ENCODE data around the gene GPR61.
A peak's percentile ranks its signal among the peaks of the same experiment; 100 is the strongest.

The GPR61 gene

DNA sequence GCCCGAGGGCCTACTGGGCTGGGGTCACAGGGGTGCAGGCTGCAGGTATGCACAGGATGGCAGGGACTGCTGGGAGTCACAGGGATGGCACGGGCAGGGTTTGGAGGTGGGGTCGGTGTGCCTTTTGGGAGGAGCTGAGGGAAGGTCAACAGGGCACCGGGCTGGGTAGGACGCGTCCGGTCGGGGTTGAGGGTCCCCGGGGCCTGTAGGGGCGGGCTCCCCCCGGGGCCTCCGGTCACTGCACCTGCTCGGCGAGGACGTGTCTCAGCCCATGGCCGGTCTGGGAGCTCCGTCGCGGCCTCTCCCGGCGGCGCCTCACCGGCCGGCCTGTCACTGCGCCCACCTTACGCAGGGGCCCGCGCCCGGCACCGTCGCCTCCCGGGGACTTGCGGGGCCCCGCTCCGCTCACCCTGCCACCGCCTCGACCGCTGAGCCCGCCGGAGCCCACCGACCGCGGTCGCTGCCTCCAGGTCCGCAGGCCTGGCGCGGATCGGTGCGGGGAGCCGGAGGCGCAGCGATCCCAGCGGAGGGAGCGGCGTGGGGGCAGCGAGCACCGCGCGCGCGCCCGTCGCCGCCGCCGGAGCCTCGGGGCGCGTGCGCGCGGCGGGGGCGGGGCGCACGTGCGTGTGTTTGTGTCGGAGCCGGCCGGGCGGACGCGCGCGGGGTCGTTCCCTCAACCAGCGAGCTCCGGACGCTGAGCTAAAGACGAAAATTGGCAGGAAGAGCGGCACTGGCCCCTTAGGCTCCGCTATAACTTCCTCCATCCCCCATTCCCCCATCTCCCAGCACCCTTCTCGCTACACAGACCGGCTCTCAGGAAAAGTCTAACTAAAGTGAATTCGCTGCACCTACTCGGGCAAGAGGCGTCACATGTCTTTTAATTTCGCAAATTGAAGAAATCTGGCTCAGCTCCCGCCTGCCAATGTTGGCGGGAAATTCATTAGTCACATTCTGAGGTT lies 30.2 kb upstream of the GPR61 start, which contains the start of gene AMIGO1:
Gene AMIGO1 (minus strand): TSS at position 552 of the 959 bp plus-strand sequence. CDS start 815 bp downstream, outside the sequence.
- peak; percentile 59 for DNase-seq

DNA sequence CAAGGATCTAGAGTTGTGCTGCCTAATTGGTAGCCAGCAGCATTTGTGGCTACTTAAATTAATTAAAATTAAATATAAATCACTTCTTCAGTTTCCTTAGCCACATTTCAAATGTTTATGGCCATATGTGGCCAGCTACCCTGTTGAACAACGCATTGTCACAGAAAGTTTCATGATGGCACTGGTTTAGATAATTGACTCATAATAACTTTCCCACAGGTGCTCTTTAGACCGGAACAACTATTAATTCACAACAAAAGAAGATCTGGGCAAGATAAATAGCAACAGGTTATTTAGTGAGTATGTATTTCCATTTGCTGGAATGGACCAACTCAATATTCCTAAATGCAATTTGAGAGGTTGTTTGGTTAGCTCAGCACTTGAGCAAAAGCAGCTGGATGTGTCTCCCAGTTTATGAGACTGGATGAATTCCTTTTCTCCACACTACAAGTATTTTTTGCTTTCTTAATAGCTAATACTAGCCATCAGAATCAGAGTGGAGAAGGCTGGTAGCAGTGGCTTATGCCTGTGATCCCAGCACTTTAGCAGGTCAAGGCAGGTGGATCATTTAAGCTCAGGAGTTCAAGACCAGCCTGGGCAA lies 26.5 kb upstream of the GPR61 start:
- no peak for DNase-seq

DNA sequence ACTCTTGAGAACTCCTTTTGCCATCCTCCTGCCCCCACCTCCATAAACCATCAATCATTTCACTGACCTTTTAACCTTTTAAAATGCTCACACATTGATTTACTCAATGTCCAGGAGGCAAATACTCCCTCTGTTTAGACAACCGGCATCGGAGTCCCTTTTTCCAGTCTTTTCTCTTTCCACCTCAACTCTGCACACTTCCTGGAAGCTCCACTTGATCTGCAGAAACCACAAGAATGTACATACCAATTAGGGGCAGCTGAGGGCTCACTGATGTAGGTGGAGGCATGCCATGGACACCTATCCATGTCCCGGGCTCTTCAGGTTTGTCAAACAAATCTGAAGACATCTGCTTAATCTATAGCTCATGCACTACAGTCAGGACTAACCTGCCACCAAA lies 24.8 kb upstream of the GPR61 start:
- no peak for DNase-seq

DNA sequence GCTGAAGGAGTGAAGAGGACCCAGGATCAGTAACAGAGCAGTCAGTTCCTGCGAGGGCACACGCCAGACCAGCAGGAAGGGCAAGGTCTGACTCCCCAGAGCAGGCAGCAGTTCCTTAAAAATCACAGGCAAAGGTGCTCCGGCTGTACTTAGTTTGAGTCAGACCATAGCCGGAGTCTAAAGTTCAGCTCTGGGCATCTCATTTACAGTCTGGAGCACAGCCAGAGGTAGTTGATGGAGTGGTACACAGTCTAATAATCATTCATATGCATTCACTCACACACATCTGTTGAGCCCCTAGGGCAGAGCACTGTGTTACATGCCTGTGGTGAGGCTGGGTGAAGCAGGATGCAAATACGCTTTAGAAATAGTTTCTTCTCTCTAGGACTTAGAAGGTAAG lies 22.8 kb upstream of the GPR61 start:
- no peak for DNase-seq

DNA sequence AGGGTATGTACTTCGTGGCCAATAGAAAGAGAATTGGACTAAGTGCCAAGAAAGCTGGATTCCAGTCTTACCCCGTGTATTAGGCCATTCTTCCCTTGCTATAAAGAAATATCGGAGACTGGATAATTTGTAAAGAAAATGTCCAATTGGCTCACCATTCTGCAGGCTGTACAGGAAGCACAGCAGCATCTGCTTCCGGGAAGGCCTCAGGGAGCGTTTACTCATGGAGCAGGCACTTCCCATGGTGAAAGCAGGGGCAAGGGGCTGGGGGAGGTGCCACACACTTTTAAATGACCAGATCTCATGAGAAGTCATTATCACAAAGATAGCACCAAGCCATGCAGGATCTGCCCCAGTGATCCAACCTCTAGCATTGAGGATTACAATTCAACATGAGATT lies 22.3 kb upstream of the GPR61 start:
- no peak for DNase-seq

DNA sequence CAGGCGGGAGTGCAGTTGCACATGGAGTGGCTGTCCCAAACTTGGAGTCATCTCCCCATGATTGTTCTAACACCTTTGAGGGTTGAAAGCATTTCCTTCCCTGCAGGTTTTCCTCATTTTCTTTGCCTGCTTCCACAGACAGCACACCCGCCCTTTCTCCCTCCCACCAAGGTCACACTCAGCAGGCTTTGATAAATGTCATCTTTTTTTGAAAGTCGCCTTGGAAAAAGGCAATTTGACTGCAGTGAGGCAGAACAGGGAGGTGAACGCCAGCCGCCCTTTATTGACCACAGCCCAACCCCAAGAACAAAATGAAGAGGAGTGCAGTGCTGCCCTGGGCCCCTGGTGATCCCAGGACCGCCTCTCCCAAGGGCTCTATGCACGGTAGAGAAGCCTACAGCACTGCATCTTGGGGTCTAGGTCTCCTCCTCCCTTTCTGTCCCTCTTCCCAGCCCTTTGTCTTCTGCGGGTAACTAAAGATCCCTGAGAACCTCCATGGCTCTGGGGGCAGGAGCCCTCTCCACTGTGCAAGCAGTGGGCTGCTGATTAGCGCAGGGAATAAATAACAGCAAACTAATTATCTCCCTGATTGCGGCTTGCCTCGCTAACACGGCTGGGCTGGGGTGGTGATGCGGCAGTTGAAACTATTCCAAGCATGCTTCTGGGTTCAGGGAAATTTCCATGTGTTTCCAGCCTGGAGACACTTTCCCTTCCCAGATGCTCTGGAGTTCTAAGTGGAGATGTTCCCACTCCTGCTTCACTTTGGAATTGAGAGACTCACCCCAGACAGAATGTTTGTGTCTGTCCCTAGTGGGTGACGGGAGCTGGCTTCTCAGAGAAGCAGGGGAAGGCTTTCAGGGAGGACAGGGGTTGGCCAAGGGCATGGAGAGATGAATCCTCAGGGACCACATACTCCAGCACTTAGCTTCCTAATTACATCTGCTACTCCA lies 18.4 kb upstream of the GPR61 start:
- no peak for DNase-seq

DNA sequence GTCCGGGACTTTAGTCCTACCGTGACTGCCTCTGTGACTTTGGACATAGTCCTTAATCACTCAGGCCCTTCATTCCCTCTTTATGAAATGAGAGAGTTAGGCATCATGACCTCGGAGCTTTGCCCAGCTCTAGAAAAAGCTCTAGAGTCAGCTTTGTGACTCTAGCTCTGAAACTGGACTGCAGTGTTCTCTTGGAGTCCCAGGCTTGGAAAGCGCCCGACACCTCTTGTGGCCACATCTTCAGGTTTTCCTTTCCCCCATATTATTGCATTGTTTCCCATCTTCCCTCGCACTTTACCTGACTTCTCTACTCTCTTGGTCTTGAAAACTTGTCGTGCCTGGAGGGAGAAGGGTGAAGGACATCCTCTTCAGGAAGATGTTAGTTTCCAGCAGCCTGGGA lies 17.6 kb upstream of the GPR61 start:
- no peak for DNase-seq

DNA sequence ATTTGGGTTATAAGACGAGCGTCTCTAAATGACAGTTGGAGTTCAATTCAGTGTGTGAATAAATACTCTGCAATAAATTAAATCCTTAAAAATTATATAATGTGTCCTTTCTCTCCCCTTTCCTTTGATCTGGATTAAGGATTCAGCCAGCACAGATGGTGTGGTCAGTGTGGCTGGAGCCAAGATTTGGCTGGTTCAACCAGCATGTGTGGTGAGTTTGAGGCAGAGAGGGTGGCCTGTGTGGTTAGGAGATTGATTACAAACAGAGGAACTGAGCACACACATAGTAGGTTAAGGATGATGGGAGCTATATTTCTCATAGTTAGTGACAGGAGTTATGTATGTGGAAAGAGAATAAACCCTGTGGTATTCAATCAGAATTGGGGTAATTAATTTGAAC lies 16.0 kb upstream of the GPR61 start:
- DNase-seq: no peak

DNA sequence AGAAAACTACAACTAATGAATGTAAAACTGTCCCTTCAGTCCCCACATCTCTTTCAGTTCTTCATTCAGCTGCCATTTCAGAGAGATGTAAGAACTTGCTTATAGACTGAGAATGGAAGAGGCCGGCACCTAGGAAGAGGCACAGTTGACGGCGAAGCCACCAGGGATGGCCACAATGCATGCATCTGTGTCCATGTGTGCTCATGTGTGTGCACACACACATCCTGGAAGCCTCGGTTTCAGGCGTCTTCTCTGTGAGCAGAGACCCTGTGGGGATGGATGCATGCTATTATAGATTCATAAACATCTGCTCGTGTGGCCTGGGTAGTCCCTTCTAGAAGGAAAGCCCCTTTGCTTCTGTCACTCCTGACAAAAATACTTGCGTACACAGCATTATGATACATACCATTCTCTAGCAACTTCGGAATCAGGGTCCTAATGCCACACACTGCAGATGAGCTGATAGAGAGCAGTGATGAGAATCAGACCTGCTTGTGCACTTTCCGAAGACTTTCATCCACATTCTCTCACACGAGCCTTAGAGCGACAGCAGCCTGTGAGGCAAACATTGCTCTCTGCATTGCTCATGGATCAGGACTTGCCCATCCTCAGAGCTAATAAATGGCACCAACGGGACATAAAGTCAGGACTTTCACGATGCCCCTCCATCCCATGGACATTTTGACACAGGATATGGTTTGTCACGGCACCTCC lies 12.4 kb upstream of the GPR61 start:
- DNase-seq: no peak

DNA sequence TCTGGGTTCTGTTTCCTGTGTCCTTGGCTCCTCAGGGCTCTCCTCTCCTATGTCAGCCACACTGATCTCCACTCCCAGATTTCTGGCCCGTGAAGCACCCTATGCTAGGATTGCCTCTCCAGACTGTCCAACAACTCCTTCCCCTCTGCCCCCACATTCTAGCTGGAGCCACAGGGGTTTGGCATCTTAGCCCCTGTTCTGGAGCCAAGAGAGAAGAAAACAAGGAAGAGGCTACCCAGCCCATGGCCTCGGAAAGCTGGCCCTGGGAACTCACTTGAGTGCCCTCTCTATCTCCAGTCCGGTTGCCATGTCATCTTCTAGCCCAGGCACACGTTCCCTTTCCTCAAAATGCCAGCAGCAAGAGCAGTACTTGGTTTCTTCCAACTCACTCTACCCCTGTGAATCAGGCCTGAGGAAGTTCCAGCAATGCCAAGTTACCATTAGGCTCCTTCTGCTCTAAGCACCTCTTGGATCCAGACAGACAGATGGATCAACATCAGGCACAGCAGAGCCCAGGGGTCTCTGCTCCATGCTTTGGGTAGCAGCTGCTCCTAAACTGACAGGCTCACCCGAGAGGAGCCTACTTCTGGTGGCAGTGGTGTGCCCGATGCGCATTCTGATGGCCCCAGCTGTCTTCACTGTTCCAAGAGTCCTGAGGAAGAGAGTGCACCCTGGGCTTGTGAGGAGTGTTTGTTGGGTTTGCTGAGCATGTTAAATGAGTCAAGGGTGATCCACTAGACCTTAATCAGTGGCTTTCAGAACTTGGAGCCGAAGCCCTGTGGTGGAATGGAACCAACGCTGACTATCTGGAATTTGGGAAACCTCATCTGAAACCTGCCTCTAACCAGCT lies 11.6 kb upstream of the GPR61 start:
- DNase-seq: peak; percentile 25

DNA sequence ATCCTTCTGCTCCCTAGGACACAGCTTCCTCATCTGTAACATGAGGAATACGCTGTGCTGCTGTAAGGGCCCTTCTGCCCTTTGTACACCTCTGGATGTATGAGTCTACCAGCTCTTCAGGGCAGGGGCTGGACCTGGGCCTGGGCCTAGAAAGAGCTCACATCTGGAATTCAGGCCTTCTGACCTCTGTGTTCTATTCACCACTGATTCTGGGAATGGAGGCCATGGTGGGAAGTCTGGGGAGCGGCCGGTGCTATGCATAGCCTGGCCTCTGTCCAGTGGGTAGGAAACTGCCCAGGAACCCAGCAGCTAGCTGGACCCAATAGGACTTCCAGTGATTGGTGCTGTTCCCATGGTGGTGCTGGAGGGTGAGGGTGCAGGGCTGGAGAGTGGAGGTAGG lies 11.0 kb upstream of the GPR61 start:
- no peak for DNase-seq

DNA sequence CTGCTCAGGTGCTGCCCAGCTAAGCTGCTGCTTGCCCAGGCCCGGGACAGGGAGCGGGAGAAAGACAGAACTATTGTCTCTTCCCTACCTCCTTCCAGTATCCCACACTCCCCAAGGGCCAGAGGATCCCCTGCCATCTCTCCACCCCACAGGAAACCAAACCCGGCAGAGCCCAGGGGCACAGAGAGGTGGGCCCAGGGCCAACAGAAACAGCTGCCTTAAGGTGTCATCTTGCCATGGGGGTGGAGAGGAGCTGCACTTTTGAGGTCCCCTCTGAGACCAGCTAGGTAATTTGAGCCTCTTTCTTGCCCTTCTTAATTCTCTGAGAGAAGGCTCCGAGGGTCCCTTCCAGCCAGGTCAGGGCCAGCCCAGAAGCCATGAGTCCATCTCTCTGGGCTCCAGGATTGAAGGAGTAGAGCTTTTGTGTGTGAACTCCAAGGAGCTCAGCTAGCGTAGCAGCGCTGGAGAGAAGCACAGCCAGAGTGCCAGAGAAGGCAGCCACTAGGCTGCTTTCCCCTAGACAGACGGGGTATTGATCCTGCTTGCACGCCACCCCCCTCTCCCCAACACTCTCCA lies 9.7 kb upstream of the GPR61 start:
- DNase-seq: peak; percentile 87

DNA sequence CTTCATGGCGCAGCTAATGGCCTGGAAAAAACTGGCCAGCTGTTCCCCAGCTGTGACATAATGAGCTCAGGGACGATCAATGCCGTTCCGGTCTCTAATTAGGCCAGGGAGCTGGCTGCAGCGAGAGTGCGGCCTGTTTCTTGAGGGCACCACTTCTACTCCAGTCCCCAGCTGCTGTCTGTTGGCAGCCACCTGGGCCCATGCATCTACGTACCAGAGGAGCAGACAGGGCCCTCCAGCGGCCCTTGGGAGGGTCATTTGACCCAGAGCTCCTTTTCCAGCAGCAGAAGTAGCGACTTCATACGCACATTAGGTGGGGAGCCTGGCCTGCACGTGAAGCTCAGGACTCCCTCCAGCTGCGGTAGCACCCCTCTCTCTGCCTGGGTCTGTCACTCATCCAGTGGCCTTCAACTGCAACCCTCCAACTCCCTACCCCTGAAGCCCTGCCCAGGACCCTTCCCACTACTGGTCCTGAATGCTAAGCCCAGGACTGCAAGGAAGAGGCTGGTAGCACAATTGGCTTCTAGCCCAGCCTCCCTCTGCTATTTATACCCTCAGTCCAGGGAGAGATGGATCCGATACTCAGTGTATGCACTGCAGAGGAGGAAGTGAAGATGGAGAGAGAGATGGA lies 9.1 kb upstream of the GPR61 start:
- DNase-seq: peak; percentile 95

DNA sequence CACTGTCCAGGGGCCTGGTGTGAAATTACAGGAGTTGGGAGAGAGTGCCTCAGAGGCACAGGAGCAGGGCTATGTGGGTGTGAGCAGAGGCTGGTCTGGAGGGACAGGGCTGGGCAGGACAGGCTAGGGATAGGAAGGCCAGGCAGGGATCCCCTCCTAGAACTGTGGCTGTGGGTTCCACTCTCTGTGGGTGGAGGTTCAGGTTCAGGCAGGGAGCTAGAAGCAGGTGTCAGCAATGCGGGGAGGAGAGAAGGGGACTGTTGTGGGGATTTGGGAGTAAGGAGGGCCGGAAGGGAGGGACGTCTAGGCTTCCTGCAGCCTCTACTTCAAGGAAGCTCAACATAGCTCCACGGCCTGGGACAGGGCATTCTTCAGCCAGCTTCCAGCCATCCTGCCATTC lies 8.3 kb upstream of the GPR61 start:
- no peak for DNase-seq

DNA sequence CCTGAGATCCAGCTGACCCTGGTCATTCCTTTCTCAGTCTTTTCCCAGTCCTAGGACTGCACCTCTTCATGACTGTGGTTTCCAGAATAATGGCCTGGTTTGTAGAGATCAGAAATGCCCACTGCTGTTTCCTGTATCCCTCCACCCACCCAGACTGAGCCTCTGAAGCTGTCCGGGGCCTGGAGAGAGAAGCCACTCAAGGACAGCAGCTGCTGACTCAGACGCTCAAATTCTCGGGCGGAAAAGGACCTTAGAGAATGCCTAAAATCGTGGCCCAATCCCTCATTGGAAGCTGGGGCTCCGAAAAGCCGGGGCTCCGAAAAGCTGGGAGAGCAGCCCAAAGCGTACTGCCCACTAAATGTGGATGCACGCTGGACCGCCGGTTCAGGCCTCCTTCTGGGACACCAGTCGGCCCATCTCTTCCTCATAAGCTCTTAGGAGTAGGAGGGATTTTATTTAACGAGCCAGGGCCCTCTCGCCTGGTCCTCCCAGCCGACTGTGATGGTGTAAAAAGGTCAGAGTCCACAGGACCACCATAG lies 7.8 kb upstream of the GPR61 start:
- no peak for DNase-seq

DNA sequence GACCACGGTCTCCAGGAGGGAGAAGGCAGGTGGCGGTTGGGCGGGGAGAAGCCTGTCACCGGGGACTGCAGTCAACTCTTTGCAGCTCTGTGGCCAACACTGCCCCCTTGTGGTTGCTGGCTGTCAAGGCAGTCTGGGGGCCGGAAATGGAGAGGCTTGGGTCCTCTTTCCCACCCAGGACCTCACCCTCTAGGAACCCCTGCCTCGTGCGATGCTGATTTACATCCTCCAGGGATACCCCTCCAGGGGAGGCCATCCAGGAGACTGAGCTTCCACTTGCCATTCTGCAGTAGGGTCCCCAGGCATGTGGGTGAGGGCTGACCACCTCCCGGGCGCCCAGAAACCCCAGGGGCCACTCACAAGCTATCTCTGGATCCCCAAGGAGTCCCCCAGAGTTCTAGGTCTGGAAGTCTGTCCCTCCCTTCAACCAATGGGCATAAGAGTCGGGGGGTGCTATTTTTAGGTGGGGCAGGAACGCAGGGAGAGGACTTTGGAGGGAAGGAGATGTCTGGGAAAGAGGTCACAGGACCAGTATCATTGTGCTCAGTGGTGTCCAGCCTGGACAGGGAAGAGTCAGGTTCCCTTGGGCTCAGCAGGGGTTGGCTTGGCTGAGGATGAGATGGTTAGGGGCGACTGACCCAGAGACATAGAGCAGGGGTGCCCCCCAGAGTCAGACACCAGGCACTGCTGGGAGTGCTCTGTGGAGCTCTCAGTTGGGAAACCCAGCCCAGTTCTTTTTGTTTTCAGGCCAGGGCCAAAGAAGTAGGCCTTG lies 7.1 kb upstream of the GPR61 start:
- DNase-seq: peak; percentile 69

DNA sequence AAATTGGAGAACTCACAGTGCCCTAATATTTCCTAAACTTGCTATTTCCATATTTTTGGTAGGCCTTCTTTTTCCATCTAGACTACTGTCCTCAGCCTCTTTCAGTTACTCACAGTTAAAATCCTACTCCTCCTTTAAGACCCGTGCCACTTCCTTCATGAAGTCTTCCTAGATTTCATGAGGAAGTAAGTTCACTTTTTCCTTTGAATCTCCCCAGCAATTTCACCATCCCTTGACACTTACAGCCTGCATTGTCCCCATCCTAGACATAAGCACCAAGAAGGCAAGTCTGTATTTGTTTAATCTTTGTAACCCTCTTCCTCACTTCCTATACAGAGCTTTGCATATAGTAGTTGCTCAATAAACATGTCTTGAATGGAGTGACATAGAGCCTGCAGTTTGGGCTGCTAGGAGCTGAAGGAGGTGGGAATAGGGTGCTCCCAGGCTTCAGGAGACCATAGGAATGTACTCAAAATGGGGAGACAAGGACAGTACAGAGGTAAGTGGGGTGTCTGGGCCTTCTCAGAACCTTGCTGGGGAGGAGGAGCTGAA lies 5.3 kb upstream of the GPR61 start:
- DNase-seq: no peak

DNA sequence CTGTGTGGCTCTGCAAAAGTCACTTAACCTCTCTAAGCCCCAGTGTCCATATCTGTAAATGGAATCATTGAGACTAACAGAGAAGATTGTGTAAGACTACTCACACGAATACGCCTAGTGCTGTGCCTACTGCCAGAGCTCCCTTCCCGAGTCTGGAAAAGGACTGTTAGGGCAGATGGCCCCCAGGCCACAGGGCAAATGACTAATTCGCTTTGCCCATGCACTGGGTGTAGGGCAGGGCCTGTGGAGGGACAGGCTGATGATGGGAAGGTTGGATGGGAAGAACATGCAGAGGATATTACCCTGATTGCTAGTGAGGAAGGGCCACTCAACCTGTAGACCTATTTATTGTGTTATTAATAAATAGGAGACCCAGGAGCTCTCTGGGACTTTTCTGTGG lies 4.2 kb upstream of the GPR61 start:
- DNase-seq: no peak

DNA sequence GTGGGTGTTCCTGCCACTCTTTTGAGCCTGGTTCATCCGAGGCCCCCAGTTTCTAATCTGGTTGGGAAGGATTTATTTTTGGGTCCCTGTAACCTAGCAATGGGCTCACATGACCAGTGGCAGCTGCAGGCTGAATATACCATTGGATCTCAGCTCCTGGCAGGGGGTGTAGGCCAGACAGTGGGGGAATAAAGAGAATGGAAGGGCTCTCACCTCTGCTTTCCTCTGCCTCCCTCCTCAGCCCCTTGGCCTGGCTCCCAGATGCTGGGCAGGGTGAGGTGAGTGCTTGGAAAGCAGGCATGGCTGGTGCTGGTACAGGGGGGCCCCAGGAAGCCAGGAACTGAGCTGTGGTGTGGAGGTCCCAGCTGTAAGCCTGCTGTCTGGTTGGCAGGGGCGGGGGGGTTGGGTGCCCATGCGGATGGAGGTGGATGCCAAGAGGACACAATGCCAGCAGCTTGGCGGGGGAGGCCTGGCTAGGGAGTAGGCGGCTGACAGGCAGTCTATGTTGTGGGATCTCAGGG lies 3.6 kb upstream of the GPR61 start:
- DNase-seq: no peak
